Calu3 (cell line): ENCODE data around the gene IRF1. TPM values are rescaled to one million over a fixed set of nuclear protein-coding genes. Genes with fewer than 3 reads are reported as not detected.
"Not testable (repeated sequence)": the region's sequence is repeated elsewhere in the genome, so short reads cannot be mapped to it uniquely, and the experiment has no call there.

Source experiments
- BruUV-seq: library from RNA; stranded (reverse); fragments of 400-500 nt; replicated peaks from 2 replicates; lab custom pipeline; 2021; lab: Mats Ljungman, UMichigan
- CTCF ChIA-PET: fragments of 300-600 bp; sonication (Branson Sonifier 250); formaldehyde crosslinking; loops from one replicate; lab custom pipeline; 2022; ENCODE audit warnings: antibody characterized with exemption; lab: Charles Lee
- DNase-seq: peaks from one replicate; pipeline ENCODE4 v3.0.0; 2022
- H3K27ac Mint-ChIP-seq: one replicate; pipeline ENCODE4 v1.8.0; 2022; ENCODE audit warnings: mixed read lengths; ENCODE audit not compliant: unreplicated experiment
- H3K27me3 Mint-ChIP-seq: one replicate; pipeline ENCODE4 v1.8.0; 2022; ENCODE audit warnings: mixed read lengths; ENCODE audit not compliant: unreplicated experiment
- H3K36me3 Mint-ChIP-seq: one replicate; pipeline ENCODE4 v1.8.0; 2022; ENCODE audit warnings: mild to moderate bottlenecking, moderate library complexity, mixed read lengths; ENCODE audit not compliant: insufficient read depth, unreplicated experiment
- H3K4me1 Mint-ChIP-seq: one replicate; pipeline ENCODE4 v1.8.0; 2022; ENCODE audit warnings: mild to moderate bottlenecking, low read depth, mixed read lengths; ENCODE audit not compliant: unreplicated experiment
- H3K4me3 Mint-ChIP-seq: one replicate; pipeline ENCODE4 v1.8.0; 2022; ENCODE audit warnings: mild to moderate bottlenecking, low read depth, moderate library complexity, mixed read lengths; ENCODE audit not compliant: unreplicated experiment
- H3K9me3 Mint-ChIP-seq: one replicate; pipeline ENCODE4 v1.8.0; 2022; ENCODE audit warnings: low read depth, mixed read lengths; ENCODE audit not compliant: unreplicated experiment
- intact Hi-C: fragments of 100-400 bp; cut with micrococcal nuclease; formaldehyde crosslinking; loops from one replicate; pipeline ENCODE4 v1.10.0; 2022; ENCODE audit not compliant: unreplicated experiment
- total RNA-seq: library from RNA; stranded (reverse); gene quantifications from 2 replicates; pipeline ENCODE4 v1.2.3, GENCODE V29; 2022
- TF ChIP-seq, protein P1 (sequence below): fragments of 200-600 bp; IDR thresholded peaks from one replicate; pipeline ENCODE4 v1.8.0; 2022; ENCODE audit warnings: antibody characterized with exemption; ENCODE audit not compliant: unreplicated experiment

IRF1 gene
- total RNA-seq, 1 experiment from 2014 or later, result 64.0 TPM

DNA sequence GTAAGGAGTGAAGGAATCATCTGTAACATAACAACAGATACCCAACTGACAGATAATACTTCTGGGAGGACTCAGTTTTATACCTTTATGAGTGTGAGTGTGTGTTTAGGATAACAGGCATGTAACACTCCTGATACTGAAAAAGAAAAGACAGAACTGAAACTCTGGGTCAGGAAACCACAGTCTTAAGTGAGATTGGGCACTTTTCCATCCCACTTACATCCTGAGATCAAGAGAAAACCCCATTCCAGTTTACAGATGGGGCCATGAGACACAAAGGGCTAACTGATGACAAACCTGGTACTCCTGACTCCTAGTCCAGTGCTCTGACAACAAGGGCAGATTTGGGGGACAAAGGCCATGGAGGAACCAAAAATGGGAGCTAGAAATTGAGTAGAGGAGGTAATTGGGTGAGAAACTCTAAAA lies 34.7 kb upstream of the IRF1 start:
- intact Hi-C loops, result loop anchor here (5.0 to 10.0 kb wide), 3 partner anchors 67 to 357 kb away; no protein-coding TSS in a partner anchor
- Mint-ChIP-seq H3K4me3 (no peak overlapping the region), H3K36me3 (no peaks in the 10 kb centered on the region), H3K4me1 (peaks cover 11% of the 10 kb centered on the region), H3K27ac (no peak overlapping the region), H3K9me3 (no peaks in the 10 kb centered on the region), H3K27me3 (peaks cover 34% of the 10 kb centered on the region)
- no peak for DNase-seq
- TF ChIP-seq, protein P1, sequence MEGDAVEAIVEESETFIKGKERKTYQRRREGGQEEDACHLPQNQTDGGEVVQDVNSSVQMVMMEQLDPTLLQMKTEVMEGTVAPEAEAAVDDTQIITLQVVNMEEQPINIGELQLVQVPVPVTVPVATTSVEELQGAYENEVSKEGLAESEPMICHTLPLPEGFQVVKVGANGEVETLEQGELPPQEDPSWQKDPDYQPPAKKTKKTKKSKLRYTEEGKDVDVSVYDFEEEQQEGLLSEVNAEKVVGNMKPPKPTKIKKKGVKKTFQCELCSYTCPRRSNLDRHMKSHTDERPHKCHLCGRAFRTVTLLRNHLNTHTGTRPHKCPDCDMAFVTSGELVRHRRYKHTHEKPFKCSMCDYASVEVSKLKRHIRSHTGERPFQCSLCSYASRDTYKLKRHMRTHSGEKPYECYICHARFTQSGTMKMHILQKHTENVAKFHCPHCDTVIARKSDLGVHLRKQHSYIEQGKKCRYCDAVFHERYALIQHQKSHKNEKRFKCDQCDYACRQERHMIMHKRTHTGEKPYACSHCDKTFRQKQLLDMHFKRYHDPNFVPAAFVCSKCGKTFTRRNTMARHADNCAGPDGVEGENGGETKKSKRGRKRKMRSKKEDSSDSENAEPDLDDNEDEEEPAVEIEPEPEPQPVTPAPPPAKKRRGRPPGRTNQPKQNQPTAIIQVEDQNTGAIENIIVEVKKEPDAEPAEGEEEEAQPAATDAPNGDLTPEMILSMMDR, result no peak
- CTCF ChIA-PET, result no interaction called here
- BruUV-seq, result no TSS peak

DNA sequence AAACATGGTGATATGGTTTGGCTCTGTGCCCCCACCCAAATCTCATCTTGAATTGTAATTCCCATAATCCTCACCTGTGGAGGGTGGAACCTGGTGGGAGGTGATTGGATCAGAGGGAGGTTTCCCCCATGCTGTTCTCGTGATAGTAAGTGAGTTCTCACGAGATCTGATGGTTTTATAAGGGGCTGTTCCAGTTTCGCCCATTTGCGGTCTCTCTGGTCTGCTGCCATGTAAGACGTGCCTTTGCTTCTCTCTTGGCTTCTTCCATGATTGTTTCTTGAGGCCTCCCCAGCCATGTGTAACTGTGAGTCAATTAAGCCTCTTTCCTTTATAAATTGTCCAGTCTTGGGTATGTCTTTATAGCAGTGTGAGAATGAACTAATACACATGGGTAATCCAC lies 34.3 kb upstream of the IRF1 start:
- Mint-ChIP-seq H3K4me1 (peaks cover 11% of the 10 kb centered on the region), H3K27me3 (peaks cover 34% of the 10 kb centered on the region)
- H3K27ac Mint-ChIP-seq, BruUV-seq, H3K4me3 Mint-ChIP-seq, H3K9me3 Mint-ChIP-seq, CTCF ChIA-PET, DNase-seq, H3K36me3 Mint-ChIP-seq: not testable (repeated sequence)
- intact Hi-C loops, result loop anchor here (5.0 to 10.0 kb wide), 3 partner anchors 67 to 357 kb away; no protein-coding TSS in a partner anchor

DNA sequence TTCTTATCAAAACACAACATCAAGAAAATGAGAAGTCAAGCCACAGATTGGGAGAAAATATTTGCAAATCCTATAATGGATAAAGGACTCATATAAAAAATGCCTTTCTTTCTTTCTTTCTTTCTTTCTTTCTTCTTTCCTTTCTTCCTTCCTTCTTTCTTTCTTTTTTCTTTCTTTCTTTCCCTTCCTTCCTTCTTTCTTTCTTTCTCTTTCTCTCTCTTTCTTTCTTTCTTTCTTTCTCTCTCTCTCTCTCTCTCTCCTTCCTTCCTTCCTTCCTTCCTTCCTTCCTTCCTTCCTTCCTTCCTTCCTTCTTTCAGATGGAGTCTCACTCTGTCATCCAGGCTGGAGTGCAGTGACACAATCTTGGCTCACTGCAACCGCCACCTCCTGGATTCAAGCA lies 31.5 kb upstream of the IRF1 start:
- H3K4me1 Mint-ChIP-seq, H3K36me3 Mint-ChIP-seq, BruUV-seq, CTCF ChIA-PET, H3K27ac Mint-ChIP-seq, H3K4me3 Mint-ChIP-seq, DNase-seq, H3K9me3 Mint-ChIP-seq: not testable (repeated sequence)
- intact Hi-C loops, result loop anchor here (10.0 kb wide), 1 partner anchor 193 kb away; no protein-coding TSS in a partner anchor
- H3K27me3 Mint-ChIP-seq, result peaks cover 23% of the 10 kb centered on the region

DNA sequence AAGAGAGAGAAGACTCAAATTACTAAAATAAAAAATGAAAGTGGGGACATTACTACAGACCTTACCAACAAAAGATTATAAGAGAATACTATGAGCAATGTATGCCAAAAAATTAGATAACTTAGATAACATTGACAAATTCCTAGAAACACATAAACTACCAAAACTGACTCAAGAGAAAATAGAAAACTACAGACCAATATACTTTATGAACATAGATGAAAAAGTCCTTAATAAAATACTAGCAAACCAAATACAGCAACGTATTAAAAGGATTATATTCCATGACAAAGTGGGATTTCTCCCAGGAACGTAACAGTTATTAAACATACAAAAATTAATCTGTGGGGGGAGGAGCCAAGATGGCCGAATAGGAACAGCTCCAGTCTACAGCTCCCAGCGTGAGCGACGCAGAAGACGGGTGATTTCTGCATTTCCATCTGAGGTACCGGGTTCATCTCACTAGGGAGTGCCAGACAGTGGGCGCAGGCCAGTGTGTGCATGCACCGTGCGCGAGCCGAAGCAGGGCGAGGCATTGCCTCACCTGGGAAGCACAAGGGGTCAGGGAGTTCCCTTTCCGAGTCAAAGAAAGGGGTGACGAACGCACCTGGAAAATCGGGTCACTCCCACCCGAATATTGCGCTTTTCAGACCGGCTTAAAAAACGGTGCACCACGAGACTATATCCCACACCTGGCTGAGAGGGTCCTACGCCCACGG lies 23.2 kb upstream of the IRF1 start:
- Mint-ChIP-seq H3K4me1 (peaks cover 15% of the 10 kb centered on the region), H3K36me3 (peaks cover 12% of the 10 kb centered on the region), H3K4me3 (peak overlapping the region; percentile 71), H3K27ac (peak overlapping the region; percentile 37)
- CTCF ChIA-PET, H3K27me3 Mint-ChIP-seq, H3K9me3 Mint-ChIP-seq, intact Hi-C loops: not testable (repeated sequence)
- BruUV-seq, result TSS peak; percentile 54
- DNase-seq, result peak; percentile 25

DNA sequence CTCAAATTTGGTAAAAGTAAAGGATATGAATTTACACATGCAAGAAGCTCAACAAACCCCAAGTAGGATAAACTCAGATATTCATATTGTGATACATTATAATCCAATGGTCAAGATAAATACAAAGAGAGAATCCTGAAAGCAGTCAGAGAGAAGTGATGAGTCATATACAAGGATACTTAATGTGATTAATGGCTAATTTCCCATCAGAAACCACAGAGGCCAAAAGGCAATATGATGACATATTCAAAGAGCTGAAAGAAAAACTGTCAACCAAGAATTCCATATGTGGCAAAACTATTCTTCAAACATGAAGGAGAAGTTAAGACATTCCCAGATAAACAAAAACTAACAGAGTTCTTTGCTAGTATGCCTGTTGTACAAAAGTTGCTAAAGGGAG lies 19.5 kb upstream of the IRF1 start:
- H3K4me3 Mint-ChIP-seq, result no peak overlapping the region
- DNase-seq, result no peak
- no peak overlapping the region for H3K27ac Mint-ChIP-seq
- H3K36me3 Mint-ChIP-seq, result peaks cover 12% of the 10 kb centered on the region
- intact Hi-C loops, result no loop called here
- TF ChIP-seq, protein P1, result no peak
- peaks cover 8% of the 10 kb centered on the region for H3K9me3 Mint-ChIP-seq
- peaks cover 28% of the 10 kb centered on the region for H3K4me1 Mint-ChIP-seq
- BruUV-seq, result no TSS peak
- H3K27me3 Mint-ChIP-seq, result no peaks in the 10 kb centered on the region
- CTCF ChIA-PET, result interaction anchor here (0.7 kb wide), 1 partner anchor 123 kb away, joined by 3 read pairs; no protein-coding TSS in a partner anchor
